Breast epithelium (tissue), 3 donors: Measurements from ENCODE around the gene SS18L1.

Experiments
- CTCF ChIP-seq, 3 donors: fragments of 450-650 bp; IDR thresholded peaks; one replicate each; pipeline ENCODE4 v1.5.1; 2016 to 2017; ENCODE audit warnings: antibody characterized with exemption in 3 of 3, mild to moderate bottlenecking in 3 of 3, moderate library complexity in 3 of 3
- POLR2A ChIP-seq: fragments of 450-650 bp; IDR thresholded peaks from one replicate; pipeline ENCODE4 v1.6.1; 2016; ENCODE audit warnings: antibody characterized with exemption, mild to moderate bottlenecking, moderate library complexity
- POLR2AphosphoS5 ChIP-seq, 3 donors: sonication (generic); formaldehyde crosslinking; IDR thresholded peaks; one replicate each; pipeline ENCODE4 v1.6.1; 2017; ENCODE audit warnings: antibody characterized with exemption in 3 of 3

- no peak for TF ChIP-seq CTCF (IDR thresholded peaks at IDR 0.05)
- no peak for TF ChIP-seq POLR2AphosphoS5 (IDR thresholded peaks at IDR 0.05)
- no peak for TF ChIP-seq POLR2A
These were observed 52.7 kb downstream of the SS18L1 start for GRCh38 chr20:62196286-62196685.
